Kasumi-1 (cell line): ENCODE results near the gene TOR2A.

Experiments used
- DNase-seq, 2 experiments: peaks; one replicate each; lab custom pipeline; 2025; lab: John Stamatoyannopoulos, UW

The TOR2A gene

DNA sequence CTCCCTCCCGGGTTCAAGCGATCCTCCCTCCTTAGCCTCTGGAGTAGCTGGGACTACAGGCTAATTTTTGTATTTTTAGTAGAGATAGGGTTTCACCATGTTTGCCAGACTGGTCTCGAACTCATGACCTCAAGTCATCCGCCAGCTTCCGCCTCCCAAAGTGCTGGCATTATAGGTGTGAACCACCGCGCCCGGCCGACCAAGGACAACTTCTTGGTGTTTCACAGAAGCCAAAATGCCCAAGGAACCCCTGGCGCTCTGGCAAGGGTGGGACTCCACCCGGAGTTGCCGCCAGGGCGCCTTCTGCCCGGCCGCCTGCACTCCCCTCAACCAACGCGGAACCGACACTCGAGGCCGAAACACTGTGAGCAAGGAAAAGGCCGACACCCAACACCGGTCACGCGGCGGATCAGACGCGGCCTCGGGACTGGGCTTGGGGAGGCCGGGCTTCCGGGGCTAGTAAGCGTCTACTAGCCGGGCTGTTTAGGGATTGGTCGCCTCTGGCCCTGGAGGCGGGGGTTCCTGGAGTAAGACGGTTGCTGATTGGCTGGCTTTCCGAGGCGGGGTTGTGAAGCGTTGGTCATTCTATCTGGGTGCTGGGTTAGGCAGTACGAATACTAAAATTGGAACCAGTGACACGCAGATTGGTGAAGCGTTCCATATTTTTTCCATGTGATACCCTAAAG lies 36.0 kb downstream of the TOR2A start:
- DNase-seq, result no peak

DNA sequence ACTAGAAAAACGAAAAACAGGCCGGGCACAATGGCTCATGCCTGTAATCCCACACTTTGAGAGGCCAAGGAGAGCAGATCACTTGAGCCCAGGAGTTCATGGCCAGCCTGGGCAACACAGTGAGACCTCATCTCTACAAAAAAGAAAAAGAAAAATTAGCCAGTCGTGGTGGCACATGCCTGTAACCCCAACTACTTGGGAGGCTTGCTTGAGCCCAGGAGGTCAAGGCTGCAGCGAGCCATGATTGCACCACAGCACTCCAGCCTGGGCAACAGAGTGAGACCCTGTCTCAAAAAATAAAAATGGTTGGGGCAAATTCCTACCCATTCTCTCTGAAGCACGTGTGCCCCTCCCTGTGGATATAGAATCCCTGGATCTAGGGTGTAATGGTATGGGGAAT lies 36.7 kb downstream of the TOR2A start:
- no peak for DNase-seq

DNA sequence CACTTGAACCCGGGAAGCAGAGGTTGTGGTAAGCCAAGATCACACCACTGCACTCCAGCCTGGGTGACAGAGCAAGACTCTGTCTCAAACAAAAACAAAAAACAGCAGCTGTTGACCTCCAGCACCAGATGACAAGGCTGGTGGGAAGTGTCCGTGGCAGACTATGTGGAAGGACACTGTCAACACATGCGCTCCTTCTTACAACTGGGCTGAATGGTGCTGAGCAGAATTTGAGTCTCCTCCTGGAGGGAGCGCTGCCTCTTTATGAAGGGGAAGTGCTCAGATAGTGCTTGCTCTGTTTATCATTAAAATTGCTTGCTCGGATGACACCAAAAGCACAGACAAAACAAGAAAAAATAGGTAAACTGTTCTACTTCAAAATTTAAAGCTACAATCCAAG lies 37.5 kb downstream of the TOR2A start:
- DNase-seq, result no peak

DNA sequence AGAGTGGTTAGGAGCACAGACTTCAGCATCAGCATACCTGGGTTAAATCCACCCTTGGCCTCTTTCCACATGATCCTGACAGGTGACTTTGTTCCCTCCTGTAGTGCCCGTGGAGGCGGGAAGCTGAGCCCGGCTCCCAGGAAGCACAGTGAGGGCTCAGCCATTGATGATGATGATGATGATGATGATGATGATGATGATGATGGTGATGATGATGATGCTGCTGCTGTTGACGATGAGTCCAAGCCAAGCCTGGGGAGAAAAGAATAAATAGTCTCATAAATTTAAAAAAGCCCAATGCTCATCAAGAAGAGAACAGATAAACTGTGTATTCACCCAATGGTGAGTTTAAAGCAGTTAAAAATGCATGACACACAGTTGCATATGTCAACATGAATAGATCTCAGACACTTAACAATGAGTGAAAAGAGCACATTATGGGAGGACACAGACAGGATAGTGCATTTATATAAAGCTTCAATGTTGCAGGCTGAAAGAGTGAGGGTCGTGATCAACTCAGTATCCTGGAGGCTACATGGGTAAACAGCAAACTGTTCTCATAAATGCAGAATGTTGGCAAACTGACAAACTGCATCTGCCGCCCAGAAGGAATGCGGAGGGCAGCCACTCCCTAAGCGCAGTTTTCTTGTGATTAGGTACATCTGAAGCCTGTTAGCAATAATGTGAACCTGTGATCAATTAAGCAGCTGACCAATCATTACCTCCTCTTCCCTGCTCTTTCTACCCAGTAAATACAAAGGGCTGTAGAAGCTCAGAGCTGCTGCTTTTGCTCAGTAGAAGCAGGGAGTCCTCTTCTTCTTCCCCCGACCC lies 40.0 kb downstream of the TOR2A start:
- no peak for DNase-seq

DNA sequence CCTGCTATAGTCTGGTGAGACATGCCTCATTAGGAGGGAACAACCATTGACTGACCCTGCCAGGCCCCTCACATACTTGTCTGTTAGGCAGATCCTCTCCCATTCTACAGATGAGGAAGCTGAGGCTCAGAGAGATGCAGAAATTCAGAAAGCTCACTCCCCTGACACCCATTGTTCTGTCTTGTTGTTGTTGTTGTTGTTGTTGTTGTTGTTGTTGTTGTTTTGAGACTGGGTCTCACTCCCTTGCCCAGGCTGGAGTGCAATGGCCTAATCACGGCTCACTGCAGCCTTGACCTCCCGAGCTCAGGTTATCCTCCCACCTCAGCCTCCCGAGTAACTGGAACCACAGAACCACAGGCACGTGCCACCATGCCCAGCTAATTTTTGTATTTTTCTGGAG lies 41.4 kb downstream of the TOR2A start:
- DNase-seq, result no peak

DNA sequence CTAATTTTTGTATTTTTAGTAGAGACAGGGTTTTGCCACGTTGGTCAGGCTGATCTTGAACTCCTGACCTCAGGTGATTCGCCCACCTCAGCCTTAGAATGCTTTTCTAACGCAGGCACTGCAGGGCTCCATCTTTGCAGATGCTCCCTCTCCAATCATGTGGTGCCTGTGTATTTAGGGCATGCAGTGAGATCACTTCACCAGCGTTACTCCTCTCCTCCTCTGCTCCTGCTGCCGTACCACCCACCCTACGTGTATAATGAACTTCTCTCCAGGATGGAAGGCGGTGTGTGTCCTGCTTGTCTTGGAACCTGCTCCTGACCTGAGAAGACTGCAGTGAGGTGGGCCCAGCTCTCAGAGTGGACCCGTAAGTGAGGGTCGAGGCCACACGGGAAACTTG lies 42.0 kb downstream of the TOR2A start:
- DNase-seq, result no peak

DNA sequence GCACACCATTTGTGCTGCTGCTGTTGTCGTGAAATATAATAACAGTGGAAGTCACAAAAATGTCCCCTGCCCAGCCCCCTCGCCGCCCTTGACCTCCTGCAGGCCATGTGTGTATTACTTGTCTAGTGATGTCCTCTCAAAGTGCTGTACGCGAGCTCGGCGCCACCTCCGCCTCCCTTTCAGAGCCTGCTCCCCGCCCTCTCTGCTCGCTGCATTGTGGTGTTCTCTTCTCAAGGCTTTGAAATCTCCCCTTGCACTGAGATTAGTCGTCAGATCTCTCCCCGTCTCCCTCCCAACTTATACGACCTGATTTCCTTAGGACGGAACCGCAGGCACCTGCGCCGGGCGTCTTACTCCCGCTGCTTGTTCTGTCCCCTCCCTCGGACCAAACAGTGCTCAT lies 43.0 kb downstream of the TOR2A start:
- DNase-seq, result no peak

DNA sequence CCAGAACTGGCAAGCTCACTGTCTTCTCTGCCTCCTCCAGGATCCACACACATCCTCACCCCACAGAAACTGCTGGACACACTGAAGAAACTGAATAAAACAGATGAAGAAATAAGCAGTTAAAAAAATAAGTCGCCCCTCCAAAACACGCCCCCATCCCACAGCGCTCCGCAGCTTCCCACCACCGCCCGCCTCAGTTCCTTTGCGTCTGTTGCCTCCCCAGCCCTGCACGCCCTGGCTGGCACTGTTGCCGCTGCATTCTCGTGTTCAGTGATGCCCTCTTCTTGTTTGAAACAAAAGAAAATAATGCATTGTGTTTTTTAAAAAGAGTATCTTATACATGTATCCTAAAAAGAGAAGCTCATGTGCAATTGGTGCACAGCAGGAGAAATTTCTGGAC lies 44.4 kb downstream of the TOR2A start:
- DNase-seq, result no peak

DNA sequence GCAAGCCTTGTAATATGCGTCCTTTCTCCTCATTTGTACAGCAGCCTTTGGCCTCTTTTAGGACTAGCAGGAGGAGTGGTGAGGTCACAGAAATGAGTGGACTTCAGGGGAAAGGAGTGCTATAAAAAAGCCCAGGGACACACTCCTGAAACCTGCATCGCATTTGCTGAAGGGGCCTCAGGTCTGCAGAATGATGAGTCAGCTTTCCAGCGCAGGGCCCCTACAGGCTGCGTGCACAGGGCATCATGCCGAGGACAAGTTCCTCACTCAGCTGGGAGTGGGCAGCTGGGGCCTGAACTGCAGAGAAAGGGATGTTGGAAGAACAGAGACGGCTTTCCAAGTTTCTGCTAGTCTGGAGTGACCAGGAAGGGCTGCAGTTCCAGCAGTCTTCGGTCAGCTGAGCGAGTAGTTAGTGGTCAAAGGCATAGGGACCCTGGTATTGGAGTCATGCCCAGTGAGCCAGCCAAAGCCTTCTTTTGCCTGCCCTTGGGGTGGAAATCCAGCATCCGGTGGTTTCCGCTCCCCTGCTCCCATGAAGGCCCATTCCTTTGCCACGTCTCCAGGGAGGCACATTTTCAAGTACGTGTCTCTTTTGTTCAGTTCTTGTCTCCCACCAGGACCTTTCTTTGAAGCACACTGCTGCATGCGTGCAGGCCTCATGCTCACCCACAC lies 45.6 kb downstream of the TOR2A start:
- DNase-seq, result no peak

DNA sequence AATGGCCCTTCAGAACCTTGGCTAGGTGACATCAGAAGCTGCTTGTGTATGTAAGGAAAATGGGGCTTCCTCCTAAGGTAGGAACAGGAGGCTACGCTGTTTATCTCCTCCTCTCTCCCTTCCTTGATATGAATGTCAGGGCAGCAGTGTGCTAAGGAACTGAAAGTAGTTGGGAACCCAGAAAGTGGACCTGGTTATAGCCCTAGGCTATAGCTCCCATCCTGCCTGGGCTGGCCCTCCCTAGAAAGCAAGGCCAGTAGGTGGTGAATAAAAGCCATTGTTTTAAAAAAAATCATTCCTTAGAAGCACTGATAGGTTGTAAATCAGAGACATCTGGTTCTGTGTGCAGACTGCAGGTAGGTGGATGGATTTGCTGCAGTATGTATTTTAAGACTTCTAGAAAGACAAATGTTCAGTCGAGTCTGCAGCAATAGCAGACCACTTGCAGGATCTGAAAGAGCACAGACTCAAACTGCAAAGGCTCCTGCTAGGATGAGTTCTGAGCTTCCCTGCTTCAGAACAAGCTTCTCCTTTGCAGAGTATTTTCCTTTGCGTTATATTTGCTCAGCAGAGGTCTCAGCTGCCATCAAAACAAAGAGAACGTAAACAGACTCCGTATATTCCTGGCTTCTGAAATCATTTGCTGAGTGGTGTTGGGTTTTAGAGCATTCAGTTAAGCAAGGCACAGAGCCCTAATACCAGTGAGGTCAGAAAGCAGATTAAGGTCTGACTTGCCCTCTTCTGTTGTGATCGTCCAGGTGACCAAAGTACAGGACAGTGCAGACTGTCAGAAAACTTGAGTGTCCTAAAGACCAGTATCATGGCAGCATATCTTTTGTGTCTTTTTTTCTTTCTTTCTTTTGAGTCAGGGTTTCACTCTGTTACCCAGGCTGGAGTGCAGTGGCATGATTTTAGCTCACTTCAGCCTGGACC lies 48.4 kb downstream of the TOR2A start:
- DNase-seq, result no peak

DNA sequence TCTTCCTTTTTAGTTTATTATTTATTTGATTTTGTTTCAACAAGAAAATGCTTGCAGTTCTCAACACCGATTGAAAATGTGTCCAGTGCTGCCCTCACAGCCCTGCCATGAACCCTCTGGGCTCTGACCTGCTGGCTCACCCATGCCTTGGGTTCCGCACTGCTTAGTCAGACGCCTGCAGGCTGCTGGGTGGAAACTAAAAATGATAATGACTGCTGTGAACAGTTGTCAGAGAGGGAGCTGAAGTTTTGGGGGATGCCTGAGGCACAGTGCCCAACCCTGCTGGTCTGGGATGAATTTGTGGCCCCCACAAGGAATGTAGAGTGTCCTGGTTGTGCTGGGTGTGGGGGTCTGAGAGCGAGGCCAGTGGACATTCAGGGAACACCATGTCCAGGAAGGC lies 50.5 kb downstream of the TOR2A start:
- DNase-seq, result no peak

DNA sequence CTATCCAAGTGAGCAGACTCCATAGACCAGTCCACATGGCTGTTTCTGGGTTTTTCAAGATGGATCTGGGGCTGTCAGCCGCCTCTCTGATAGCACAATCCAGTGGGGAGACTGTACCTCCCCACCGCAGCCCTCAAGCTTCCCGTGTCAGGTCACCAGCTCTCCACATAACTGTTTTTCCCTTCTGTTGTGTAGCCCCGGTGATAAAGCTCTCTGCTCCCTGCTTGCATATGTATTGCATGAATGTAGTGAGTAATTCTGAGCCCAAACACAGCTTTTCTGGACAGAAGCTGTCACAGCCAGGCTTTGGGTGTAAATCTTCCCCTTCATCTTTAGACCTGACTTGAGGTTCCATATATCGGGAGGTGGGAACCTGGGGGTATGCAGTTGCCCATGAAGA lies 51.4 kb downstream of the TOR2A start:
- DNase-seq, result no peak

DNA sequence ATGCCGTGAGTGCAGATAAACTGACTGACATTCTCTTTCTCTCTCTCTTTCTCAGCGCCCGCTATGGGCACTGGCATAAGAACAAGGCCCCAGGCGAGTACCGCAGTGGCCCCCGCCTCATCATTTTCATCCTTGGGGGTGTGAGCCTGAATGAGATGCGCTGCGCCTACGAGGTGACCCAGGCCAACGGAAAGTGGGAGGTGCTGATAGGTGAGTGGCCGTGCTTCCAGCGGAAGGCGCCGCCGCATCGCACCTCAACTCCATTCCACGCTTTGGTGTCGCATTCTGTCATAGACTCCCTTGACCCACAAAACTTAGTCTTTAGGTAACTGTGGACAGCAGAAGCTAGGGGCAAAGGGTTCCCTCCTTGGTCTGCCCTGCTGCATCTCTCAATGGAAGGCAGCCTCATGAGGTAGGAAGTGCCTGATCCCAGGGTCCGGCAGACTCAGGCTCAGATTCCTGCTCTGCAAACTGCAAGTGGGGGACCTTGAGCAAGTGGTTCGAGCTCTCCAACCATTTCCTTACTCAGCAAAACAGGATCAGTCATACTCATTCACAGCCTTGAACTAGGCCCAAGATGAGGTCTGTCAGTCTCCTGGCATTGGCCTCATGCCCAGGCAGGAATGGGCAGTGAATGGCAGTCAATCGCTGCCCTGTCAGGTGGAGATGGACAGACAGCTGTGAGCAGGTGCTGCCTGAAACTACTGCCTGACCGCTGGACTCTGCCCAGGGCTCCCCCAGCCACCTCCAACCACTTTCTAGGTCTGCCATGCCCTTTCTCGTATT lies 52.5 kb downstream of the TOR2A start:
- DNase-seq, result no peak
